Small intestine (tissue), 7 donors: Measurements from ENCODE around the gene RNF138. TPM values are rescaled to one million over a fixed set of nuclear protein-coding genes. Genes with fewer than 3 reads are reported as not detected.
"Not testable (repeated sequence)": the region's sequence is repeated elsewhere in the genome, so short reads cannot be mapped to it uniquely, and the experiment has no call there.

ENCODE experiments used
- DNase-seq, 2 donors: peaks; one replicate each; pipeline versions ENCODE4 v3.0.0 to v3.0.0-alpha.2; 2013
- FAIRE-seq: peaks from 2 replicates; lab custom pipeline; 2012; peaks lifted over from hg19 to GRCh38; lab: Jason Lieb, UNC
- H3K27ac ChIP-seq, 3 donors: one replicate each; pipeline ENCODE4 v1.5.1; 2013; ENCODE audit warnings: low read length in 2 of 3, mild to moderate bottlenecking in 2 of 3, control low read depth in 1 of 3, inconsistent platforms in 1 of 3, low read depth in 1 of 3, moderate library complexity in 1 of 3
- H3K27me3 ChIP-seq, 3 donors: one replicate each; pipeline ENCODE4 v1.6.1; 2013; ENCODE audit warnings: low read length in 3 of 3, inconsistent platforms in 1 of 3; ENCODE audit not compliant: control insufficient read depth in 3 of 3, insufficient read depth in 3 of 3
- H3K36me3 ChIP-seq, 3 donors: one replicate each; pipeline ENCODE4 v1.6.1; 2013; ENCODE audit warnings: low read length in 3 of 3, inconsistent platforms in 1 of 3, low read depth in 1 of 3, mild to moderate bottlenecking in 1 of 3, moderate library complexity in 1 of 3; ENCODE audit not compliant: control insufficient read depth in 3 of 3, insufficient read depth in 2 of 3
- H3K4me1 ChIP-seq, 3 donors: one replicate each; pipeline ENCODE4 v1.6.1; 2013; ENCODE audit warnings: low read length in 2 of 3, inconsistent platforms in 1 of 3, low read depth in 1 of 3, mild to moderate bottlenecking in 1 of 3, moderate library complexity in 1 of 3; ENCODE audit not compliant: control insufficient read depth in 3 of 3, insufficient read depth in 2 of 3
- H3K4me3 ChIP-seq, 3 donors: one replicate each; pipeline ENCODE4 v1.5.1; 2013; ENCODE audit warnings: low read length in 3 of 3, control low read depth in 1 of 3, inconsistent platforms in 1 of 3, low read depth in 1 of 3, mild to moderate bottlenecking in 1 of 3, moderate library complexity in 1 of 3
- H3K9me3 ChIP-seq, 2 donors: one replicate each; pipeline ENCODE4 v1.6.1; 2013; ENCODE audit warnings: low read depth in 1 of 2, low read length in 1 of 2; ENCODE audit not compliant: control insufficient read depth in 2 of 2, insufficient read depth in 1 of 2
- WGBS, 3 donors: extraction: QIAGEN DNeasy Blood & Tissue Kit; methylation state at CpG; one replicate each; pipeline ENCODE4 v1.1.7; 2013; 5-methylcytosine and 5-hydroxymethylcytosine counted together
- polyA plus RNA-seq, 4 donors: library from polyadenylated mRNA; stranded (reverse) in 3 of 4; unstranded in 1 of 4; fragments of 200-250 nt in 3 of 4; fragments of 120-200 nt in 1 of 4; gene quantifications; one replicate each; pipeline versions ENCODE4 v1.2.1 to v1.2.3, GENCODE V29; 2013
- donor health status: healthy with polysubstance abuse.
- donor health status: control.
- donor health status: control.
- donor health status: Bipolar disorder and iron deficiency.
- donor health status: healthy.

RNF138 gene
- polyA plus RNA-seq, 4 donors = 9.7 to 35.3 (median 20.0) TPM

DNA sequence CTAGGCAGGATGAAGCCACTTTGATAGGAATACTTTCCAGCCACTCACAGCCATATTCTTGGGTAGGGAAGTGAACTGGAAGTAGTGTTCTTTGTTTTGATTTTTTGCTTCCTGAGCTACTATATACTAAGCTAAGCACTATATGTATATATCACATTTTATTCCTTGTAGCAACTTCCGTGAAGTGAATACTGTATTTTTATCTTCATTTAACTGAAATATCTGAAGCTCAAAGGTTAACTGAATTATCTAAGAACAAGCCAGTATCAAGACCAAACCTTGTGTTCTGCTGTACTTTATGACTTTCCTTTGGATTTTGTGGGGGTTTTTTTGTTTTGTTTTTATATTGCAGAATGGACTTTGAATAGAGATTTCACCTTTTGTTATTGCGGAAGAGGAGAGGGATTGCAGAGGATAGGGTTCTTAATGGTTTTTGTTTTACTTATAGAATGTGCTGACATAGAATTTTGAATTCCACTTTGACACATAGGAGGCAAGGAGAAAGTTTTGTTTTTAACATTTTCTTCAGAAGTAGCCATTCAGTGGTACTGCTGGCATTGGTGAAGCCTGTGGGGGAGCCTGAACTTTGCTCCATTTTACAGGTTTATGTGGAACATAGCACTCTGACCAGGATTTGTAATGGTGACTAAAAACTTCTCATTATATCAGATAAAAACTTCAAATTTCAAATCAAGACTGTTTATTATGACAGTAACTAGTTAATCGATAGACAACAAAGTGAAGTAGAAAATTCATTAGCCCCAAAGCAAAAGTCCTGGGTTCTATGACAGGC is 24.1 kb upstream of the RNF138 start:
- H3K36me3 ChIP-seq = peaks cover 0 to 20% (median 2%) of the 10 kb centered on the region in 3 donors
- no peak overlapping the region for H3K4me3 ChIP-seq
- H3K27ac ChIP-seq = peak overlapping the region; percentile 61 to 83 (median 65)
- no peaks in the 10 kb centered on the region for H3K9me3 ChIP-seq
- 19 to 62% (median 38%) methylated on average over 3 of the region's 3 CpGs for WGBS, 3 donors
- peaks cover 0 to 12% (median 0%) of the 10 kb centered on the region in 3 donors for H3K4me1 ChIP-seq
- FAIRE-seq (peak; percentile 36), DNase-seq (peak; percentile 73 to 83)
- no peaks in the 10 kb centered on the region for H3K27me3 ChIP-seq

DNA sequence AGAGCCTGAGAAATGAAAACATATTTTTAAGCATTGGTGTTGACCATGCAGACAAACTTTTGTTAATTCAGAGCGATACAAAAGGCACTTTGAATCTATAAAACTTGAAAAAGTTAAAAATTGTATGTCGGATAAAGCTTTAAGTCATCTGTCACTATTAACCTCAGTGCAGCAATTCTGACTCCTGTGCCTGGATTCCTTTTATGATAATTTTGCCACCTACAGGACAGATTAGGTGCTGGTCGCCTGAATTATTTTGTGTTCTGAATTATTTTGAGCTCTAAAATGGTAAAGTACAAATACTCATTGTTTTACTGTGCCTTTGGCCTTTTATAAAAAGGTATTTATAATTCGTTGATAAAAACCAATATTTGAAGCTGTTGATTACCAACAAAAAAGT is 19.4 kb upstream of the RNF138 start:
- Histone ChIP-seq H3K4me1 (peaks cover 0 to 3% (median 0%) of the 10 kb centered on the region in 3 donors), H3K4me3 (no peak overlapping the region), H3K36me3 (peaks cover 0 to 10% (median 2%) of the 10 kb centered on the region in 3 donors), H3K27me3 (no peaks in the 10 kb centered on the region), H3K9me3 (no peaks in the 10 kb centered on the region), H3K27ac (no peak overlapping the region)
- 32 to 48% (median 38%) methylated on average over 4 of the region's 4 CpGs for WGBS, 3 donors
- DNase-seq (peak in 1 of 2 donors; percentile 49), FAIRE-seq (no peak)

DNA sequence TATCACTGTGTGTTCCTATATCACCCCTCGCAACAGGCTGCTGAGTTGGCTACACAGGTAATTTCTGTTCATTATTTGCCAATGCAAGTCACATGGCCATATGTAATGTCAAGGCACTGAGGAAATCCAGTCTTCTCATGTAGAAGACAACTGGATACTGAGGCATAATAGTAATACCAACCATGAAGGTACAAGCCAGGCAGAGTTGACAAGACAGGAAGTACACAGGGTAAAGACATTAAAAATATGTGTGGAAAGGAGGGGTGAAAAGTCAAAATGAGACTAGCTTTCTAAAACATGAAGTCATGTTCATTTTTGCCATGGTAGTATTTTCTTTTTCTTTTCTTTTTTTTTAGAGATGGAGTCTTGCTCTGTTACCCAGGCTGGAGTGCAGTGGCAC is 17.5 kb upstream of the RNF138 start:
- Histone ChIP-seq H3K4me3 (no peak overlapping the region), H3K27me3 (no peaks in the 10 kb centered on the region), H3K27ac (no peak overlapping the region), H3K4me1 (peaks cover 0 to 2% (median 0%) of the 10 kb centered on the region in 3 donors), H3K36me3 (peaks cover 0 to 13% (median 2%) of the 10 kb centered on the region in 3 donors), H3K9me3 (no peaks in the 10 kb centered on the region)
- WGBS, 3 donors = 95 to 100% (median 100%) methylated on average over 1 of the region's 1 CpG
- no peak for DNase-seq
- no peak for FAIRE-seq

DNA sequence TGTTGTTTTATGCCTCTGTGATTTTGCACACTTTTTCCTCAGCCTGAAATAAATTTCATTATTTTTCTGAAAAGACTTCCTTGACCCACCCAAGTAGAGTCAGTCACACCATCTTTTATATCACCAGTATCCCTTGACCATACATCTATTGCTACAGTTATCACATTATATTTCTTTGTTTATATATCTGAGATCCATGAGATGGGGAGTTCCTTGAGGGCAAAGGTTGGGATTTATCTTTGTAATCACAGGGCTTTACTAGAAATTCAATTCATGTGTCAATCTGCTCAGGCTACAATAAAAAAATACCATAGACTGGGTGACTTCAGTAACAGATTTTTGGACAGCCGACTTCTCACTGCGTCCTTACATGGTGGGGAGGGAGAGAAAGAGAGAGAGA is 12.8 kb upstream of the RNF138 start:
- no peaks in the 10 kb centered on the region for H3K27me3 ChIP-seq
- DNase-seq (no peak), FAIRE-seq (no peak)
- peaks cover 0 to 5% (median 0%) of the 10 kb centered on the region in 3 donors for H3K36me3 ChIP-seq
- WGBS, 3 donors = 26 to 74% (median 50%) methylated on average over 2 of the region's 2 CpGs
- peaks cover 0 to 6% of the 10 kb centered on the region in 2 donors for H3K9me3 ChIP-seq
- peaks cover 0 to 2% (median 0%) of the 10 kb centered on the region in 3 donors for H3K4me1 ChIP-seq
- H3K4me3 ChIP-seq = no peak overlapping the region
- H3K27ac ChIP-seq = no peak overlapping the region

DNA sequence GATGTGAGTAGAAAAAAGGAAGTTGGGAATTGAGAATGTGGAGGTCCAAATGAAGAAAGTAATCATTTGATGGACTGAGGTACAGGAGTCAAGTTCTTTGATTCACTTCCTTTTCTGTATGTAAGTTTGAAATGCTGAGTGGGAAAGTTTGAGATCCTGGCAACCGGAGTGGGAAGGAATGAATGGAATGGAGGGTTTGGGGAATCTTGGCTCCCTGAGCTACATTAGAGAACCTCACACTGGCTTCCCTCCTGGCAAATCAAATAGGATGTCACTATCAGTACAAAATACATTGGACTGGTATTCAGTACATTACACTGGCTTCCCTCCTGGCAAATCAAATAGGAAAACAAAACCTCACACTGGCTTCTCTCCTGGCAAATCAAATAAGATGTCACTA is 9.8 kb upstream of the RNF138 start:
- Histone ChIP-seq H3K27me3 (no peaks in the 10 kb centered on the region), H3K36me3 (peaks cover 0 to 3% (median 0%) of the 10 kb centered on the region in 3 donors), H3K27ac (no peak overlapping the region), H3K4me3 (no peak overlapping the region), H3K4me1 (peaks cover 0 to 2% (median 0%) of the 10 kb centered on the region in 3 donors), H3K9me3 (peaks cover 0 to 6% of the 10 kb centered on the region in 2 donors)
- WGBS, 3 donors = 73 to 95% (median 86%) methylated on average over 1 of the region's 1 CpG
- FAIRE-seq (no peak), DNase-seq (no peak)

DNA sequence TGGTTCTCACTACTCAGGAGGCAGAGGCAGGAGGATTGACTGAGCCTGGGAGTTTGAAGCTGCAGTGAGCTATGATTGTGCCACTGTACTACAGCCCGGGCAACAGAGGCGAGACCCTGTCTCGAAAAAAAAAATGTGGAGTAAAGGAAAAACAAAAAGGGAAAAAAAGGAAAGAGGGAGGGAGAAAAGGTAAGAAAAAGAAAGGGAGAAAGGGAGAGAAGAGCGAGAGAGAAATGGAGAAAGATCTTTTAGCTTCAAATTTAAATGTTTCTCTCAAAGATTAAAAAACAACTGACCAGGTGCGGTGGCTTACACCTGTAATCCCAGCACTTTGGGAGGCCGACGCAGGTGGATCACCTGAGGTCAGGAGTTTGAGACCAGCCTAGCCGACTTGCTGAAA is 7.9 kb upstream of the RNF138 start:
- DNase-seq = no peak
- Histone ChIP-seq H3K27ac (no peak overlapping the region), H3K36me3 (no peaks in the 10 kb centered on the region), H3K27me3 (no peaks in the 10 kb centered on the region), H3K4me1 (no peaks in the 10 kb centered on the region), H3K9me3 (peaks cover 0 to 6% of the 10 kb centered on the region in 2 donors), H3K4me3 (no peak overlapping the region)
- FAIRE-seq = no peak
- 96% methylated on average over 8 of the region's 8 CpGs for WGBS, 3 donors

DNA sequence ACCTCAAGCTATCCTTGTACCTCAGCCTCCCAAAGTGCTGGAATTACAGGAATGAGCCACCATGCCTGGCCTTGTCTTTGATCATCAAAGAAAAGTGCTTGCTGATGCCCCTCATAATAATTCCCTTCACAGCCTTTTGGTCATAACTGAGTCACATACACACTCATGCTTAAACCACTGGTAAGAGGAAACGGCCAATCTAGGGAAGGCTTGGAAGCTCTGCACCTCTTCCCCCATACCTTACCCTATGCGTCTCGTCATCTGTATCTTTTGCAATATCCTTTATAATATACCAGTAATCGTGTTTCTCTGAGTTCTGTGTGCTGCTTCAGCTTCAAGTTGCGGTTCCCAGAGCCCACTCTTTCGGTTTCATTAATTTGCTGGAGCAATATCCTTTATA is 4.8 kb upstream of the RNF138 start:
- FAIRE-seq (no peak), DNase-seq (no peak)
- Histone ChIP-seq H3K9me3 (no peaks in the 10 kb centered on the region), H3K27ac (no peak overlapping the region), H3K4me3 (no peak overlapping the region), H3K27me3 (no peaks in the 10 kb centered on the region), H3K4me1 (peaks cover 0 to 3% (median 0%) of the 10 kb centered on the region in 3 donors), H3K36me3 (no peaks in the 10 kb centered on the region)
- 86 to 92% (median 90%) methylated on average over 6 of the region's 6 CpGs for WGBS, 3 donors

DNA sequence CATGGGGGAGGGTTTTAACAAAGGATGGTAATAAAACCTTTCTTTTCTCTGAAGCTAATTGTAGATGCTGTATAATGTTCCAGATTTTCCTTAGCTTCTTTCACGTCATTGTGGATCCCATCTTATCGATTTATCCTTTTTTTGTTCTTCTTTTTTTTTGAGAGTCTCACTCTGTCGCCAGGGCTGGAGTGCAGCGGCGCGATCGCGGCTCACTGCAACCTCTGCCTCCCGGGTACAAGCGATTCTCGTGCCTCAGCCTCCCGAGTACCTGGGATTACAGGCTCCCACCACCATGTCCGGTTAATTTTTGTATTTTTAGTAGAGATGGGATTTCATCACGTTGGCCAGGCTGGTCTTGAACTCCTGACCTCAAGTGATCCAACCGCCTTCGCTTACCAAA is 843 bp upstream of the RNF138 start:
- not testable (repeated sequence) for H3K27ac ChIP-seq, H3K9me3 ChIP-seq, H3K27me3 ChIP-seq, FAIRE-seq, H3K36me3 ChIP-seq, DNase-seq, H3K4me3 ChIP-seq
- peaks cover 0 to 13% (median 3%) of the 10 kb centered on the region in 3 donors for H3K4me1 ChIP-seq
- WGBS, 3 donors = 93 to 95% (median 95%) methylated on average over 16 of the region's 16 CpGs
